IMR-90 (cell line): Measurements from ENCODE around the gene DPP6. TPM values are rescaled to one million over a fixed set of nuclear protein-coding genes. Genes with fewer than 3 reads are reported as not detected.

Experiments used
- ATAC-seq: fragments of 200-7000 bp; cut with Tn5 transposase; 2 replicates; pipeline ENCODE4 v1.9.1; 2020; ENCODE audit warnings: low read depth, mild to moderate bottlenecking, moderate library complexity
- BruUV-seq: library from RNA; stranded (reverse); fragments of 400-500 nt; replicated peaks from 2 replicates; lab custom pipeline; 2021; lab: Mats Ljungman, UMichigan
- CTCF ChIA-PET: fragments of 300-600 bp; formaldehyde crosslinking; extraction: SDS; loops from one replicate; lab custom pipeline; 2021; ENCODE audit warnings: antibody characterized with exemption; lab: Yijun Ruan, JAX
- POLR2A ChIA-PET: fragments of 300-600 bp; sonication (Branson Sonifier 250); formaldehyde crosslinking; loops from one replicate; lab custom pipeline; 2022; ENCODE audit warnings: antibody characterized with exemption; ENCODE audit not compliant: unreplicated experiment; lab: Charles Lee
- DNase-seq: peaks from one replicate; pipeline ENCODE4 v3.0.0; 2013
- H2AFZ ChIP-seq: replicated peaks from 2 replicates; pipeline ENCODE3; 2013; ENCODE audit warnings: low read length, mild to moderate bottlenecking; ENCODE audit not compliant: poor library complexity
- H2AK5ac ChIP-seq: 2 replicates; pipeline ENCODE4 v1.6.1; 2013; ENCODE audit warnings: low read depth, low read length, inconsistent platforms
- H2AK9ac ChIP-seq: replicated peaks from 2 replicates; pipeline ENCODE3; 2013; ENCODE audit warnings: mild to moderate bottlenecking, low read depth, low read length, moderate library complexity; ENCODE audit not compliant: poor library complexity
- H2BK120ac ChIP-seq: 2 replicates; pipeline ENCODE4 v1.6.1; 2013; ENCODE audit warnings: low read depth, low read length, inconsistent platforms
- H2BK15ac ChIP-seq: 3 replicates; pipeline ENCODE4 v1.6.1; 2013; ENCODE audit warnings: low read depth, low read length, inconsistent platforms
- H2BK20ac ChIP-seq: 2 replicates; pipeline ENCODE4 v1.6.1; 2013; ENCODE audit warnings: low read depth, mild to moderate bottlenecking, inconsistent platforms, low read length, moderate library complexity
- H2BK5ac ChIP-seq: 2 replicates; pipeline ENCODE4 v1.6.1; 2013; ENCODE audit warnings: mild to moderate bottlenecking, low read depth, low read length, inconsistent platforms; ENCODE audit not compliant: poor library complexity, severe bottlenecking
- H3K14ac ChIP-seq: replicated peaks from 2 replicates; pipeline ENCODE4 v1.6.1; 2013; ENCODE audit warnings: low read depth, low read length, inconsistent platforms
- H3K18ac ChIP-seq: 2 replicates; pipeline ENCODE4 v1.6.1; 2013; ENCODE audit warnings: low read depth, low read length, control low read depth
- H3K23ac ChIP-seq: 2 replicates; pipeline ENCODE4 v1.6.1; 2013; ENCODE audit warnings: low read depth, low read length, inconsistent platforms
- H3K27ac ChIP-seq: 2 replicates; pipeline ENCODE4 v1.5.1; 2013; ENCODE audit warnings: mild to moderate bottlenecking, control low read depth, low read length; ENCODE audit not compliant: insufficient read depth
- H3K27me3 ChIP-seq: 2 replicates; pipeline ENCODE4 v1.6.1; 2013; ENCODE audit warnings: low read length; ENCODE audit not compliant: control insufficient read depth, insufficient read depth
- H3K36me3 ChIP-seq: 2 replicates; pipeline ENCODE4 v1.6.1; 2013; ENCODE audit warnings: low read length, mixed read lengths; ENCODE audit not compliant: control insufficient read depth, insufficient read depth
- H3K4ac ChIP-seq: 2 replicates; pipeline ENCODE4 v1.6.1; 2013; ENCODE audit warnings: low read depth, low read length, inconsistent platforms
- H3K4me1 ChIP-seq: 2 replicates; pipeline ENCODE4 v1.6.1; 2013; ENCODE audit warnings: low read length, mixed read lengths; ENCODE audit not compliant: control insufficient read depth, insufficient read depth
- H3K4me2 ChIP-seq: 2 replicates; pipeline ENCODE4 v1.6.1; 2013; ENCODE audit warnings: low read depth, mild to moderate bottlenecking, control low read depth, low read length, moderate library complexity
- H3K4me3 ChIP-seq: 2 replicates; pipeline ENCODE4 v1.5.1; 2013; ENCODE audit warnings: low read depth, mild to moderate bottlenecking, control low read depth, low read length, moderate library complexity; ENCODE audit not compliant: insufficient read depth
- H3K56ac ChIP-seq: 2 replicates; pipeline ENCODE4 v1.6.1; 2013; ENCODE audit warnings: low read length, inconsistent platforms; ENCODE audit not compliant: insufficient read depth; ENCODE audit errors: extremely low read depth
- H3K79me1 ChIP-seq, 2 experiments: 2 replicates each; pipeline ENCODE4 v1.6.1; 2013; ENCODE audit warnings: low read length in 2 of 2, inconsistent platforms in 1 of 2, low read depth in 1 of 2
- H3K9ac ChIP-seq: 2 replicates; pipeline ENCODE4 v1.6.1; 2013; ENCODE audit warnings: low read depth, low read length, control low read depth
- H3K9me1 ChIP-seq: 2 replicates; pipeline ENCODE4 v1.6.1; 2013; ENCODE audit warnings: low read length, inconsistent platforms; ENCODE audit not compliant: insufficient read depth
- H3K9me3 ChIP-seq: 2 replicates; pipeline ENCODE4 v1.6.1; 2013; ENCODE audit warnings: low read length; ENCODE audit not compliant: control insufficient read depth, insufficient read depth
- H4K20me1 ChIP-seq: 2 replicates; pipeline ENCODE4 v1.6.1; 2013; ENCODE audit warnings: low read length, inconsistent platforms; ENCODE audit not compliant: insufficient read depth
- H4K5ac ChIP-seq: 2 replicates; pipeline ENCODE4 v1.6.1; 2013; ENCODE audit warnings: mild to moderate bottlenecking, low read depth, low read length, control low read depth
- H4K8ac ChIP-seq, 2 experiments: 2 replicates each; pipeline ENCODE4 v1.6.1; 2013; ENCODE audit warnings: low read depth in 2 of 2, low read length in 2 of 2, control low read depth in 1 of 2, inconsistent platforms in 1 of 2
- H4K91ac ChIP-seq: 2 replicates; pipeline ENCODE4 v1.6.1; 2013; ENCODE audit warnings: low read depth, low read length, inconsistent platforms; ENCODE audit not compliant: insufficient read depth
- CEBPB ChIP-seq: IDR thresholded peaks from 2 replicates; pipeline ENCODE4 v1.6.1; 2012; ENCODE audit warnings: low read depth, low read length, improper control_type of control experiment
- CHD1 ChIP-seq: IDR thresholded peaks from 2 replicates; pipeline ENCODE4 v1.6.1; 2012; ENCODE audit warnings: low read depth, low read length, improper control_type of control experiment
- CTCF ChIP-seq: conservative IDR thresholded peaks from 2 replicates; pipeline ENCODE4 v1.5.1; 2012; ENCODE audit warnings: mild to moderate bottlenecking, low read depth, low read length, improper control_type of control experiment
- ELK1 ChIP-seq: fragments of 150-350 bp; IDR thresholded peaks from 2 replicates; pipeline ENCODE4 v1.6.1; 2016; ENCODE audit warnings: low read depth, mild to moderate bottlenecking, low read length, moderate library complexity, borderline replicate concordance
- FOS ChIP-seq: fragments of 150-350 bp; IDR thresholded peaks from 2 replicates; pipeline ENCODE4 v1.6.1; 2016; ENCODE audit warnings: low read depth, low read length
- MAFK ChIP-seq: IDR thresholded peaks from 2 replicates; pipeline ENCODE4 v1.6.1; 2012; ENCODE audit warnings: low read depth, low read length, improper control_type of control experiment
- MAZ ChIP-seq: IDR thresholded peaks from 2 replicates; pipeline ENCODE4 v1.6.1; 2012; ENCODE audit warnings: low read depth, mild to moderate bottlenecking, low read length, improper control_type of control experiment, moderate library complexity, borderline replicate concordance
- MXI1 ChIP-seq: IDR thresholded peaks from 2 replicates; pipeline ENCODE4 v1.6.1; 2012; ENCODE audit warnings: low read depth, mild to moderate bottlenecking, low read length, moderate library complexity, borderline replicate concordance
- NFE2L2 ChIP-seq: fragments of 150-350 bp; IDR thresholded peaks from 2 replicates; pipeline ENCODE4 v1.6.1; 2016; ENCODE audit warnings: low read depth, mild to moderate bottlenecking, low read length
- POLR2A ChIP-seq: IDR thresholded peaks from 2 replicates; pipeline ENCODE4 v1.6.1; 2012; ENCODE audit warnings: mild to moderate bottlenecking, low read depth, low read length
- RAD21 ChIP-seq: IDR thresholded peaks from 2 replicates; pipeline ENCODE4 v1.6.1; 2012; ENCODE audit warnings: low read length, improper control_type of control experiment
- RCOR1 ChIP-seq: IDR thresholded peaks from 2 replicates; pipeline ENCODE4 v1.6.1; 2012; ENCODE audit warnings: mild to moderate bottlenecking, low read length, improper control_type of control experiment; ENCODE audit not compliant: insufficient replicate concordance
- RFX5 ChIP-seq: IDR thresholded peaks from 2 replicates; pipeline ENCODE4 v1.8.0; 2012; ENCODE audit warnings: low read depth, mild to moderate bottlenecking, low read length, moderate library complexity
- SMC3 ChIP-seq: fragments of 150-350 bp; IDR thresholded peaks from 2 replicates; pipeline ENCODE4 v1.6.1; 2016; ENCODE audit warnings: low read depth, mild to moderate bottlenecking, antibody characterized with exemption, low read length, moderate library complexity
- USF2 ChIP-seq: fragments of 150-350 bp; IDR thresholded peaks from 2 replicates; pipeline ENCODE4 v1.6.1; 2017; ENCODE audit warnings: mild to moderate bottlenecking, antibody characterized with exemption, low read length, low read depth
- WGBS, 2 experiments: methylation state at CpG; one replicate each; pipeline versions ENCODE4 v1.1.5 to v1.1.7; 2013; ENCODE audit warnings: missing lambda C conversion rate in 2 of 2; ENCODE audit not compliant: insufficient read length in 1 of 2; ENCODE audit errors: extremely low coverage in 2 of 2; 5-methylcytosine and 5-hydroxymethylcytosine counted together
- dilution Hi-C: fragments of 300-500 bp; cut with HindIII; formaldehyde crosslinking; loops from one replicate; pipeline ENCODE4 v1.14.3; 2018; ENCODE audit warnings: low sequenced_read_pairs; ENCODE audit not compliant: unreplicated experiment
- in situ Hi-C: fragments of 300-500 bp; cut with MboI; formaldehyde crosslinking; loops from 3 replicates; pipeline ENCODE4 v1.14.3; 2019; ENCODE audit warnings: low sequenced_read_pairs, inconsistent platforms, mixed read lengths
- intact Hi-C: fragments of 100-400 bp; cut with micrococcal nuclease; formaldehyde crosslinking; loops from 2 replicates; pipeline ENCODE4 v1.10.0; 2022
- polyA plus RNA-seq, 3 experiments: library from polyadenylated mRNA; depleted of rRNA; stranded (reverse); fragments of >200 nt; gene quantifications; 2 replicates each; pipeline ENCODE4 v1.2.3, GENCODE V29; 2012; ENCODE audit warnings: low replicate concordance in 1 of 3
- total RNA-seq: library from RNA; depleted of rRNA; stranded (reverse); fragments of >200 nt; gene quantifications from 2 replicates; pipeline ENCODE4 v1.2.3, GENCODE V29; 2012

The DPP6 gene
- total and polyA plus RNA-seq, 2 of the 4 experiments (the other 2 are of a cell fraction), result not detected

GRCh38 chr7:154684666-154685563 lies 632.7 kb downstream of the DPP6 start:
- H2BK20ac ChIP-seq, result no peak overlapping the region
- intact Hi-C loops, result no loop called here
- H3K4me1 ChIP-seq, result no peaks in the 10 kb centered on the region
- H2BK120ac ChIP-seq, result no peak overlapping the region
- no peak overlapping the region for H3K27ac ChIP-seq
- ATAC-seq, result no peak
- no peak overlapping the region for H2AFZ ChIP-seq
- no peak overlapping the region for H3K4me3 ChIP-seq
- no peak for DNase-seq
- H4K5ac ChIP-seq, result no peak overlapping the region
- dilution Hi-C loops, result no loop called here
- in situ Hi-C loops, result no loop called here
- CTCF ChIA-PET, result no interaction called here
- H2BK15ac ChIP-seq, result no peak overlapping the region
- H3K23ac ChIP-seq, result no peak overlapping the region
- WGBS, 2 experiments, result no CpG with 5 or more reads among the region's 10 CpGs
- no peak overlapping the region for H2BK5ac ChIP-seq
- no peak overlapping the region for H3K9ac ChIP-seq
- peaks cover 15% of the 10 kb centered on the region for H3K9me3 ChIP-seq
- no peak overlapping the region for H3K18ac ChIP-seq
- H4K20me1 ChIP-seq, result no peaks in the 10 kb centered on the region
- H2AK5ac ChIP-seq, result no peak overlapping the region
- H3K14ac ChIP-seq, result no peak overlapping the region
- no peak overlapping the region for H3K4me2 ChIP-seq
- POLR2A ChIA-PET, result no interaction called here
- no peaks in the 10 kb centered on the region for H3K36me3 ChIP-seq
- no peak overlapping the region for H4K91ac ChIP-seq
- no peak overlapping the region for H2AK9ac ChIP-seq
- no peaks in the 10 kb centered on the region for H3K27me3 ChIP-seq
- no peak overlapping the region for H3K4ac ChIP-seq
- no peak overlapping the region for H4K8ac ChIP-seq
- no peak overlapping the region for H3K56ac ChIP-seq
- no TSS peak for BruUV-seq
- no peaks in the 10 kb centered on the region for H3K9me1 ChIP-seq
- H3K79me1 ChIP-seq, result no peaks in the 10 kb centered on the region
- TF ChIP-seq ELK1, result no peak
- no peak for TF ChIP-seq NFE2L2
- TF ChIP-seq FOS, result no peak
- TF ChIP-seq USF2, result no peak
- TF ChIP-seq CTCF, result no peak
- TF ChIP-seq RAD21, result no peak
- TF ChIP-seq MAFK, result no peak
- TF ChIP-seq MXI1, result no peak
- no peak for TF ChIP-seq CEBPB
- TF ChIP-seq SMC3, result no peak
- no peak for TF ChIP-seq RCOR1
- TF ChIP-seq MAZ, result no peak
- no peak for TF ChIP-seq RFX5
- TF ChIP-seq CHD1, result no peak
- no peak for TF ChIP-seq POLR2A
